ENCODE measurements around the gene ATP6V0B.
A peak's percentile ranks its signal among the peaks of the same experiment; 100 is the strongest.

The ATP6V0B gene

DNA sequence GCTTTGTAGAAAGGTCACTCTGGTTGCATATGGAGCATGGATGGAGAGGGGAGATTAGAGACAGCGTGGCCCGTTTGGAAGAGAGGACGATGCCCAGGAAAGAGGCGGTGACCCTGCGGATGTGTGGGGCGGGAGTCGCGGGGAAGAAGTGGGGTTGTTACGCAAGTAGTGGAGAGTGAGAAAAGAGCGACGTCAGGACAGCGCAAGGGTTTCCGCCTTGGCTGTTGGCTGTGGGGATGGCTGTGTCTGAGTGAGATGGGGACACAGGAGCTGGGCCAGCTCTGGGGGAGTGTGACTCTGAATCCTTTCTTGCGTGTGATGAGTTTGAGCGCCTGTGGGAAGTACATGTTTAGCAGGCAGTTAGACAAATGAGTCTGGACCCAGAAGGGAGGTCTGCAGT, 8.0 kb downstream of the ATP6V0B start:
- H3K4me1 ChIP-seq (ENCODE audit: control insufficient read depth in 2 of 2, insufficient read depth in 1 of 2, low read depth in 1 of 2, low read length in 2 of 2), result peaks cover 14 to 16% of the 10 kb centered on the region in 2 donors
- no peak overlapping the region for H2AFZ ChIP-seq (ENCODE audit: low read length)
- H4K91ac ChIP-seq (ENCODE audit: low read depth, low read length, poor library complexity), result no peak overlapping the region
- H3K18ac ChIP-seq (ENCODE audit: low read length), result no peak overlapping the region
- no peaks in the 10 kb centered on the region for H3K27me3 ChIP-seq (ENCODE audit: control insufficient read depth in 3 of 3, insufficient read depth in 3 of 3, low read depth in 1 of 3, low read length in 3 of 3)
- no peak overlapping the region for H3K14ac ChIP-seq (ENCODE audit: low read length)
- no peak overlapping the region for H3K27ac ChIP-seq (replicated peaks; ENCODE audit: low read length)
- H3K9me3 ChIP-seq (replicated peaks in 1 of 2; ENCODE audit: control insufficient read depth in 2 of 2, insufficient read depth in 1 of 2, low read depth in 1 of 2, low read length in 2 of 2), result no peaks in the 10 kb centered on the region
- no peak for DNase-seq (ENCODE audit: low spot score)
- peaks cover 29% of the 10 kb centered on the region for H3K79me1 ChIP-seq (ENCODE audit: low read depth, low read length)
- 100% methylated on average over 5 of the region's 15 CpGs; no CpG with 5 or more reads in 1 of the 2 donors for WGBS, 2 donors (ENCODE audit: extremely low coverage in 2 of 2, insufficient read length in 2 of 2, insufficient replicate concordance in 1 of 2)
- no peak overlapping the region for H2BK120ac ChIP-seq (ENCODE audit: low read depth, low read length)
- no peak overlapping the region for H4K8ac ChIP-seq (ENCODE audit: low read depth, low read length)
- no peak overlapping the region for H2AK5ac ChIP-seq (ENCODE audit: low read depth, low read length)
- H3K9ac ChIP-seq (ENCODE audit: low read depth, low read length, poor library complexity), result no peak overlapping the region
- no peak overlapping the region for H2BK5ac ChIP-seq (ENCODE audit: low read length)
- no peak overlapping the region for H3K23ac ChIP-seq (ENCODE audit: low read depth, low read length, poor library complexity)
- no peak overlapping the region for H3K4ac ChIP-seq (ENCODE audit: low read length)
- H2BK15ac ChIP-seq (ENCODE audit: low read length), result no peak overlapping the region
- H3K36me3 ChIP-seq (replicated peaks in 1 of 2; ENCODE audit: control insufficient read depth in 2 of 2, insufficient read depth in 2 of 2, low read length in 2 of 2), result peaks cover 35 to 76% of the 10 kb centered on the region in 2 donors
- H2BK12ac ChIP-seq (ENCODE audit: low read length), result no peak overlapping the region
- H3K4me2 ChIP-seq (ENCODE audit: insufficient read depth, low read length, poor library complexity, severe bottlenecking), result no peak overlapping the region
- no peak overlapping the region for H3K4me3 ChIP-seq (ENCODE audit: low read length in 2 of 2)

- H2BK15ac ChIP-seq (ENCODE audit: low read length), result no peak overlapping the region
- no peak overlapping the region for H3K4me3 ChIP-seq (ENCODE audit: low read length in 2 of 2)
- WGBS, 2 donors (ENCODE audit: extremely low coverage in 2 of 2, insufficient read length in 2 of 2, insufficient replicate concordance in 1 of 2), result no CpG with 5 or more reads among the region's 12 CpGs
- H2AFZ ChIP-seq (ENCODE audit: low read length), result no peak overlapping the region
- no peaks in the 10 kb centered on the region for H3K9me3 ChIP-seq (replicated peaks in 1 of 2; ENCODE audit: control insufficient read depth in 2 of 2, insufficient read depth in 1 of 2, low read depth in 1 of 2, low read length in 2 of 2)
- H3K27me3 ChIP-seq (ENCODE audit: control insufficient read depth in 3 of 3, insufficient read depth in 3 of 3, low read depth in 1 of 3, low read length in 3 of 3), result no peaks in the 10 kb centered on the region
- H3K79me1 ChIP-seq (ENCODE audit: low read depth, low read length), result peaks cover 27% of the 10 kb centered on the region
- no peak overlapping the region for H2BK12ac ChIP-seq (ENCODE audit: low read length)
- H3K36me3 ChIP-seq (replicated peaks in 1 of 2; ENCODE audit: control insufficient read depth in 2 of 2, insufficient read depth in 2 of 2, low read length in 2 of 2), result peaks cover 31 to 76% of the 10 kb centered on the region in 2 donors
- peaks cover 10 to 12% of the 10 kb centered on the region in 2 donors for H3K4me1 ChIP-seq (ENCODE audit: control insufficient read depth in 2 of 2, insufficient read depth in 1 of 2, low read depth in 1 of 2, low read length in 2 of 2)
- no peak overlapping the region for H2AK5ac ChIP-seq (ENCODE audit: low read depth, low read length)
- no peak overlapping the region for H4K8ac ChIP-seq (ENCODE audit: low read depth, low read length)
- no peak overlapping the region for H3K23ac ChIP-seq (ENCODE audit: low read depth, low read length, poor library complexity)
- H2BK120ac ChIP-seq (ENCODE audit: low read depth, low read length), result no peak overlapping the region
- no peak for DNase-seq (ENCODE audit: low spot score)
- no peak overlapping the region for H4K91ac ChIP-seq (ENCODE audit: low read depth, low read length, poor library complexity)
- H3K4ac ChIP-seq (ENCODE audit: low read length), result no peak overlapping the region
- H3K27ac ChIP-seq (replicated peaks; ENCODE audit: low read length), result no peak overlapping the region
- peak overlapping the region; percentile 24 for H2BK5ac ChIP-seq (ENCODE audit: low read length)
- H3K9ac ChIP-seq (ENCODE audit: low read depth, low read length, poor library complexity), result no peak overlapping the region
- H3K14ac ChIP-seq (ENCODE audit: low read length), result no peak overlapping the region
- H3K4me2 ChIP-seq (ENCODE audit: insufficient read depth, low read length, poor library complexity, severe bottlenecking), result no peak overlapping the region
- H3K18ac ChIP-seq (ENCODE audit: low read length), result no peak overlapping the region
Observed at GRCh38 chr1:43983253-43983899, 8.6 kb downstream of the ATP6V0B start.

DNA sequence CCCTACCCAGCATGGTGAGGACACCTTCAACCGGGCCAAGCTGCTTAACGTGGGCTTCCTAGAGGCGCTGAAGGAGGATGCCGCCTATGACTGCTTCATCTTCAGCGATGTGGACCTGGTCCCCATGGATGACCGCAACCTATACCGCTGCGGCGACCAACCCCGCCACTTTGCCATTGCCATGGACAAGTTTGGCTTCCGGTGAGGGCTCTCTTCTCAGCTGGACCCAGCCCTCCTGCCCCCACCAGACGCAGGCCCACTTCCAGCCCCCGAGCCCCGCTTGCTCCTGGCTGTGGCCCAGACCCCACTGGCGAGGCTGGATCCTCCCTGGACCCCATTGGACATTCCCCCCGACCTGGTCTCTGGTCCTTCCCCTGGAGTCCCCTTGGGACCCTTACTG, 10.1 kb downstream of the ATP6V0B start:
- WGBS, 2 donors (ENCODE audit: extremely low coverage in 2 of 2, insufficient read length in 2 of 2, insufficient replicate concordance in 1 of 2), result no CpG with 5 or more reads among the region's 16 CpGs
- Histone ChIP-seq H2AK5ac (ENCODE audit: low read depth, low read length) (no peak overlapping the region), H3K79me1 (ENCODE audit: low read depth, low read length) (peaks cover 25% of the 10 kb centered on the region), H2AFZ (ENCODE audit: low read length) (no peak overlapping the region), H3K27ac (replicated peaks; ENCODE audit: low read length) (no peak overlapping the region), H4K91ac (ENCODE audit: low read depth, low read length, poor library complexity) (no peak overlapping the region), H3K36me3 (replicated peaks in 1 of 2; ENCODE audit: control insufficient read depth in 2 of 2, insufficient read depth in 2 of 2, low read length in 2 of 2) (peaks cover 31 to 76% of the 10 kb centered on the region in 2 donors), H3K4me2 (ENCODE audit: insufficient read depth, low read length, poor library complexity, severe bottlenecking) (no peak overlapping the region), H3K4me1 (ENCODE audit: control insufficient read depth in 2 of 2, insufficient read depth in 1 of 2, low read depth in 1 of 2, low read length in 2 of 2) (peaks cover 8 to 10% of the 10 kb centered on the region in 2 donors), H2BK15ac (ENCODE audit: low read length) (no peak overlapping the region), H3K4me3 (ENCODE audit: low read length in 2 of 2) (no peak overlapping the region), H3K18ac (ENCODE audit: low read length) (no peak overlapping the region), H3K14ac (ENCODE audit: low read length) (peak overlapping the region; percentile 28), H3K4ac (ENCODE audit: low read length) (no peak overlapping the region), H3K27me3 (ENCODE audit: control insufficient read depth in 3 of 3, insufficient read depth in 3 of 3, low read depth in 1 of 3, low read length in 3 of 3) (no peaks in the 10 kb centered on the region), H2BK120ac (ENCODE audit: low read depth, low read length) (no peak overlapping the region), H2BK5ac (ENCODE audit: low read length) (no peak overlapping the region), H4K8ac (ENCODE audit: low read depth, low read length) (no peak overlapping the region), H2BK12ac (ENCODE audit: low read length) (no peak overlapping the region), H3K9me3 (replicated peaks in 1 of 2; ENCODE audit: control insufficient read depth in 2 of 2, insufficient read depth in 1 of 2, low read depth in 1 of 2, low read length in 2 of 2) (no peaks in the 10 kb centered on the region), H3K23ac (ENCODE audit: low read depth, low read length, poor library complexity) (peak overlapping the region; percentile 26), H3K9ac (ENCODE audit: low read depth, low read length, poor library complexity) (no peak overlapping the region)
- no peak for DNase-seq (ENCODE audit: low spot score)

GRCh38 chr1:43985984-43986595, 11.3 kb downstream of the ATP6V0B start:
- Histone ChIP-seq H3K9ac (ENCODE audit: low read depth, low read length, poor library complexity) (no peak overlapping the region), H3K4ac (ENCODE audit: low read length) (no peak overlapping the region), H2BK5ac (ENCODE audit: low read length) (no peak overlapping the region), H2BK120ac (ENCODE audit: low read depth, low read length) (no peak overlapping the region), H3K79me1 (ENCODE audit: low read depth, low read length) (peaks cover 13% of the 10 kb centered on the region), H4K91ac (ENCODE audit: low read depth, low read length, poor library complexity) (no peak overlapping the region), H2AK5ac (ENCODE audit: low read depth, low read length) (no peak overlapping the region), H2BK15ac (ENCODE audit: low read length) (no peak overlapping the region), H3K14ac (ENCODE audit: low read length) (no peak overlapping the region), H3K18ac (ENCODE audit: low read length) (no peak overlapping the region), H3K23ac (ENCODE audit: low read depth, low read length, poor library complexity) (no peak overlapping the region), H3K9me3 (replicated peaks in 1 of 2; ENCODE audit: control insufficient read depth in 2 of 2, insufficient read depth in 1 of 2, low read depth in 1 of 2, low read length in 2 of 2) (no peaks in the 10 kb centered on the region), H3K36me3 (replicated peaks in 1 of 2; ENCODE audit: control insufficient read depth in 2 of 2, insufficient read depth in 2 of 2, low read length in 2 of 2) (peaks cover 29 to 72% of the 10 kb centered on the region in 2 donors), H3K4me2 (ENCODE audit: insufficient read depth, low read length, poor library complexity, severe bottlenecking) (no peak overlapping the region), H3K27ac (replicated peaks; ENCODE audit: low read length) (no peak overlapping the region), H3K27me3 (ENCODE audit: control insufficient read depth in 3 of 3, insufficient read depth in 3 of 3, low read depth in 1 of 3, low read length in 3 of 3) (no peaks in the 10 kb centered on the region), H4K8ac (ENCODE audit: low read depth, low read length) (no peak overlapping the region), H3K4me3 (ENCODE audit: low read length in 2 of 2) (no peak overlapping the region), H2AFZ (ENCODE audit: low read length) (no peak overlapping the region), H2BK12ac (ENCODE audit: low read length) (no peak overlapping the region), H3K4me1 (ENCODE audit: control insufficient read depth in 2 of 2, insufficient read depth in 1 of 2, low read depth in 1 of 2, low read length in 2 of 2) (peaks cover 1 to 4% of the 10 kb centered on the region in 2 donors)
- WGBS, 2 donors (ENCODE audit: extremely low coverage in 2 of 2, insufficient read length in 2 of 2, insufficient replicate concordance in 1 of 2), result no CpG with 5 or more reads among the region's 4 CpGs
- DNase-seq (ENCODE audit: low spot score), result no peak

All from neuronal stem cell (in vitro differentiated cells).